WTC11 (cell line): Measurements from ENCODE around the gene NCKAP5. TPM values are rescaled to one million over a fixed set of nuclear protein-coding genes. Genes with fewer than 3 reads are reported as not detected.

ENCODE experiments used
- ATAC-seq: fragments of 200-7000 bp; cut with Tn5 transposase; 2 replicates; pipeline ENCODE4 v1.10.0; 2021; ENCODE audit warnings: mild to moderate bottlenecking, moderate library complexity
- CTCF ChIA-PET: fragments of 300-600 bp; sonication (Branson Sonifier 250); formaldehyde crosslinking; loops from one replicate; lab custom pipeline; 2021; ENCODE audit warnings: antibody characterized with exemption; lab: Charles Lee
- POLR2A ChIA-PET: fragments of 350-600 bp; sonication (Branson Sonifier 250); formaldehyde crosslinking; loops from one replicate; lab custom pipeline; 2021; ENCODE audit warnings: antibody characterized with exemption; lab: Charles Lee
- DNase-seq: peaks from one replicate; pipeline ENCODE4 v3.0.0; 2021; ENCODE audit warnings: low spot score
- H3K27ac Mint-ChIP-seq: 2 replicates; pipeline ENCODE4 v1.8.0; 2021; ENCODE audit warnings: mixed read lengths
- H3K27me3 Mint-ChIP-seq: 2 replicates; pipeline ENCODE4 v1.8.0; 2021; ENCODE audit warnings: low read depth, mild to moderate bottlenecking, moderate library complexity, mixed read lengths
- H3K36me3 Mint-ChIP-seq: 2 replicates; pipeline ENCODE4 v1.8.0; 2021; ENCODE audit warnings: mixed read lengths
- H3K4me1 Mint-ChIP-seq: 2 replicates; pipeline ENCODE4 v1.8.0; 2022; ENCODE audit warnings: mixed read lengths
- H3K4me3 Mint-ChIP-seq: 2 replicates; pipeline ENCODE4 v1.8.0; 2021; ENCODE audit warnings: mild to moderate bottlenecking, moderate library complexity, mixed read lengths
- H3K9me3 Mint-ChIP-seq: 2 replicates; pipeline ENCODE4 v1.8.0; 2021; ENCODE audit warnings: mixed read lengths
- ATF2 ChIP-seq: sonication (generic); formaldehyde crosslinking; IDR thresholded peaks from 2 replicates; pipeline ENCODE4 v1.8.1; 2022; ENCODE audit warnings: low read depth, missing genetic modification reagents, borderline replicate concordance
- CBFB ChIP-seq: sonication (generic); formaldehyde crosslinking; IDR thresholded peaks from 2 replicates; pipeline ENCODE4 v1.8.1; 2022; ENCODE audit warnings: mild to moderate bottlenecking, low read depth, missing genetic modification reagents
- GRHL2 ChIP-seq: fragments of 250-450 bp; sonication (Bioruptor Pico); IDR thresholded peaks from 2 replicates; pipeline ENCODE4 v1.8.0; 2022; ENCODE audit warnings: mild to moderate bottlenecking, moderate library complexity; ENCODE audit not compliant: insufficient replicate concordance, severe bottlenecking
- IRF2 ChIP-seq: sonication (generic); formaldehyde crosslinking; IDR thresholded peaks from 2 replicates; pipeline ENCODE4 v1.8.0; 2022; ENCODE audit warnings: low read depth, missing genetic modification reagents, borderline replicate concordance
- MAX ChIP-seq: sonication (generic); formaldehyde crosslinking; IDR thresholded peaks from 2 replicates; pipeline ENCODE4 v1.8.0; 2022; ENCODE audit warnings: mild to moderate bottlenecking, missing genetic modification reagents
- NR3C1 ChIP-seq: sonication (generic); formaldehyde crosslinking; conservative IDR thresholded peaks from 2 replicates; pipeline ENCODE4 v1.8.1; 2023; ENCODE audit warnings: low read depth, mild to moderate bottlenecking, missing genetic modification reagents
- OVOL2 ChIP-seq: fragments of 250-450 bp; sonication (Bioruptor Pico); IDR thresholded peaks from 2 replicates; pipeline ENCODE4 v1.9.0; 2021; ENCODE audit warnings: mild to moderate bottlenecking, borderline replicate concordance
- PRDM15 ChIP-seq: sonication (generic); formaldehyde crosslinking; IDR thresholded peaks from 2 replicates; pipeline ENCODE4 v1.8.0; 2022; ENCODE audit warnings: missing genetic modification reagents
- RELA ChIP-seq: sonication (generic); formaldehyde crosslinking; IDR thresholded peaks from 2 replicates; pipeline ENCODE4 v1.8.1; 2022; ENCODE audit warnings: missing genetic modification reagents, mild to moderate bottlenecking, borderline replicate concordance
- SMAD4 ChIP-seq: sonication (generic); formaldehyde crosslinking; IDR thresholded peaks from 2 replicates; pipeline ENCODE4 v1.8.0; 2022; ENCODE audit warnings: mild to moderate bottlenecking, missing genetic modification reagents
- SP1 ChIP-seq: sonication (generic); formaldehyde crosslinking; conservative IDR thresholded peaks from 2 replicates; pipeline ENCODE4 v1.8.1; 2022; ENCODE audit warnings: missing genetic modification reagents
- USF2 ChIP-seq: sonication (generic); formaldehyde crosslinking; IDR thresholded peaks from 2 replicates; pipeline ENCODE4 v1.8.1; 2023; ENCODE audit warnings: mild to moderate bottlenecking, missing genetic modification reagents, moderate library complexity
- ZNF281 ChIP-seq: sonication (generic); formaldehyde crosslinking; IDR thresholded peaks from 2 replicates; pipeline ENCODE4 v1.8.0; 2023; ENCODE audit warnings: mild to moderate bottlenecking, missing genetic modification reagents
- ZNF317 ChIP-seq: sonication (generic); formaldehyde crosslinking; IDR thresholded peaks from 2 replicates; pipeline ENCODE4 v1.8.1; 2023; ENCODE audit warnings: low read depth, mild to moderate bottlenecking, moderate library complexity, missing genetic modification reagents, borderline replicate concordance
- ZNF423 ChIP-seq: fragments of 250-450 bp; sonication (Bioruptor Pico); IDR thresholded peaks from 2 replicates; pipeline ENCODE4 v2.1.2; 2022; ENCODE audit warnings: mild to moderate bottlenecking, moderate library complexity
- ZSCAN18 ChIP-seq: fragments of 250-450 bp; sonication (Bioruptor Pico); IDR thresholded peaks from 2 replicates; pipeline ENCODE4 v2.1.2; 2022; ENCODE audit warnings: mild to moderate bottlenecking, moderate library complexity
- total RNA-seq: library from RNA; stranded (reverse); gene quantifications from 3 replicates; pipeline ENCODE4 v1.2.3, GENCODE V29; 2021

NCKAP5 gene
- total RNA-seq, 1 experiment from 2014 or later, result 0.55 TPM

GRCh38 chr2:132850688-132851087 is 717.6 kb downstream of the NCKAP5 start (continued):
- TF ChIP-seq ZNF317 (no peak), ZNF423 (CRISPR knock-in tag) (no peak), RELA (CRISPR knock-in tag) (no peak), PRDM15 (no peak), ZSCAN18 (CRISPR knock-in tag) (no peak), ZNF281 (CRISPR knock-in tag) (no peak), CBFB (CRISPR knock-in tag) (no peak), ATF2 (CRISPR knock-in tag) (no peak)

GRCh38 chr2:132849118-132849517 is 719.1 kb downstream of the NCKAP5 start:
- CTCF ChIA-PET, result interaction anchor here (1.0 kb wide), 1 partner anchor 302 kb away, joined by 3 read pairs; no protein-coding TSS in a partner anchor
- 0 out of 2 replicates have a peak, but pooled peaks cover 5% of the 10 kb centered on the region for H3K4me1 Mint-ChIP-seq
- no peaks in the 10 kb centered on the region for H3K36me3 Mint-ChIP-seq
- H3K4me3 Mint-ChIP-seq, result no peak overlapping the region
- POLR2A ChIA-PET, result no interaction called here
- H3K27me3 Mint-ChIP-seq, result no peaks in the 10 kb centered on the region
- H3K27ac Mint-ChIP-seq, result no peak overlapping the region
- H3K9me3 Mint-ChIP-seq, result no peaks in the 10 kb centered on the region
- no peak for ATAC-seq
- no peak for DNase-seq
- TF ChIP-seq OVOL2 (CRISPR knock-in tag) (no peak), CBFB (CRISPR knock-in tag) (no peak), IRF2 (no peak), MAX (CRISPR knock-in tag) (no peak), GRHL2 (CRISPR knock-in tag) (no peak), USF2 (no peak), SMAD4 (CRISPR knock-in tag) (no peak), ZNF281 (CRISPR knock-in tag) (no peak), ZSCAN18 (CRISPR knock-in tag) (no peak), NR3C1 (CRISPR knock-in tag) (no peak), SP1 (CRISPR knock-in tag) (no peak)
